Chondrocyte (in vitro differentiated cells): Measurements from ENCODE around the gene KCNJ10. TPM values are rescaled to one million over a fixed set of nuclear protein-coding genes. Genes with fewer than 3 reads are reported as not detected.

ENCODE experiments used
- DNase-seq: peaks from one replicate; pipeline ENCODE4 v3.0.0; 2021; ENCODE audit warnings: mixed read lengths, low spot score
- H3K27ac Mint-ChIP-seq: one replicate; pipeline ENCODE4 v1.8.0; 2021; ENCODE audit warnings: mild to moderate bottlenecking, moderate library complexity, mixed read lengths; ENCODE audit not compliant: unreplicated experiment
- H3K27me3 Mint-ChIP-seq: 2 replicates; pipeline ENCODE4 v1.8.0; 2021; ENCODE audit warnings: low read depth, mixed read lengths
- H3K36me3 Mint-ChIP-seq: 2 replicates; pipeline ENCODE4 v1.8.0; 2021; ENCODE audit warnings: low read depth, mixed read lengths
- H3K4me1 Mint-ChIP-seq: 2 replicates; pipeline ENCODE4 v1.8.0; 2021; ENCODE audit warnings: low read depth, mild to moderate bottlenecking, mixed read lengths
- H3K4me3 Mint-ChIP-seq: one replicate; pipeline ENCODE4 v1.8.0; 2021; ENCODE audit warnings: mild to moderate bottlenecking, moderate library complexity, mixed read lengths; ENCODE audit not compliant: unreplicated experiment
- H3K9me3 Mint-ChIP-seq: 2 replicates; pipeline ENCODE4 v1.8.0; 2021; ENCODE audit warnings: low read depth, mixed read lengths
- total RNA-seq: library from RNA; stranded (reverse); gene quantifications from 3 replicates; pipeline ENCODE4 v1.2.1, GENCODE V29; 2021
- TF ChIP-seq, protein P1 (sequence below): fragments of 200-600 bp; sonication (generic); IDR thresholded peaks from 2 replicates; pipeline ENCODE4 v1.5.0; 2021; ENCODE audit warnings: antibody characterized with exemption, mild to moderate bottlenecking, moderate library complexity

Gene KCNJ10
- total RNA-seq, 1 donor from 2014 or later: not detected

DNA sequence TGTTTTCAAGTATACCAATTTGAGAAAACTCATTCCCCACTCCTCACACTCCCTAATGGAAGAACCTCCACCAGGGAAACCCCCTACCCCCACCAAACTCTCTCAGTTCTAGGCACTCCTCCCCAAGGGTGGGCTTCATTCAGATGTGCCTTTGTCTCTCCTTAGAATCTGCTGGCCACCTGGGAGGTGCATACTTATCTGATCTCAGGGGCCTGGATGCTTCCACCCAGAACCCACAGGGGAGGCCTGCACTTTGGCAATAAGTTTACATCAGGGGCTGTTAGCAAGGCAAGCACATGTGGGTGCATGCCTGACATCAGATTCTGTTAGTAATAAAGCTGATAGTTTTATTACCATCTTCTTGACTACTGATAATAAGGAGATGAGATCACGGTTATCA, 83.4 kb downstream of the KCNJ10 start:
- DNase-seq: no peak
- peaks cover 7% of the 10 kb centered on the region for H3K36me3 Mint-ChIP-seq
- peaks cover 3% of the 10 kb centered on the region for H3K9me3 Mint-ChIP-seq
- peaks cover 60% of the 10 kb centered on the region for H3K27me3 Mint-ChIP-seq
- no peak overlapping the region for H3K4me3 Mint-ChIP-seq
- no peaks in the 10 kb centered on the region for H3K4me1 Mint-ChIP-seq
- no peak overlapping the region for H3K27ac Mint-ChIP-seq
- TF ChIP-seq, protein P1, sequence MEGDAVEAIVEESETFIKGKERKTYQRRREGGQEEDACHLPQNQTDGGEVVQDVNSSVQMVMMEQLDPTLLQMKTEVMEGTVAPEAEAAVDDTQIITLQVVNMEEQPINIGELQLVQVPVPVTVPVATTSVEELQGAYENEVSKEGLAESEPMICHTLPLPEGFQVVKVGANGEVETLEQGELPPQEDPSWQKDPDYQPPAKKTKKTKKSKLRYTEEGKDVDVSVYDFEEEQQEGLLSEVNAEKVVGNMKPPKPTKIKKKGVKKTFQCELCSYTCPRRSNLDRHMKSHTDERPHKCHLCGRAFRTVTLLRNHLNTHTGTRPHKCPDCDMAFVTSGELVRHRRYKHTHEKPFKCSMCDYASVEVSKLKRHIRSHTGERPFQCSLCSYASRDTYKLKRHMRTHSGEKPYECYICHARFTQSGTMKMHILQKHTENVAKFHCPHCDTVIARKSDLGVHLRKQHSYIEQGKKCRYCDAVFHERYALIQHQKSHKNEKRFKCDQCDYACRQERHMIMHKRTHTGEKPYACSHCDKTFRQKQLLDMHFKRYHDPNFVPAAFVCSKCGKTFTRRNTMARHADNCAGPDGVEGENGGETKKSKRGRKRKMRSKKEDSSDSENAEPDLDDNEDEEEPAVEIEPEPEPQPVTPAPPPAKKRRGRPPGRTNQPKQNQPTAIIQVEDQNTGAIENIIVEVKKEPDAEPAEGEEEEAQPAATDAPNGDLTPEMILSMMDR: no peak

DNA sequence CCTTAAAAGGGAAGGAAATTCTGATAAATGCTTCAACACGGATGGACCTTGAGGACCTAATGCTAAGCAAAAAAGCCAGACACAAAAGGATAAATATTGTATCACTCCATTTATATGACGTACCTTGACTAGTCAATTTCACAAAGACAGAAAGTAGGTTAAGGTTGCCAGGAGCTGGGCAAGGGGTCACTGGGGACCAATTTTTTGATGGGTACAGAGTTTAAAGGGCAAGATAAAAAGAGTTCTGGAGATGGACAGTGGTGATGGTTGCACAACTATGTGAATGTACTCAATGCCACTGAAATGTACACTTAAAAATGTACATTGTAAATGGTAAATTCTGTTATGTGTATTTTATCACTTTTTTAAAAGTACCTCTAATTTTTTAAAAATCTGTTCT, 83.9 kb downstream of the KCNJ10 start:
- H3K4me1 Mint-ChIP-seq: no peaks in the 10 kb centered on the region
- TF ChIP-seq, protein P1: no peak
- H3K36me3 Mint-ChIP-seq: peaks cover 7% of the 10 kb centered on the region
- peaks cover 3% of the 10 kb centered on the region for H3K9me3 Mint-ChIP-seq
- H3K4me3 Mint-ChIP-seq: no peak overlapping the region
- DNase-seq: no peak
- peaks cover 58% of the 10 kb centered on the region for H3K27me3 Mint-ChIP-seq
- H3K27ac Mint-ChIP-seq: no peak overlapping the region

DNA sequence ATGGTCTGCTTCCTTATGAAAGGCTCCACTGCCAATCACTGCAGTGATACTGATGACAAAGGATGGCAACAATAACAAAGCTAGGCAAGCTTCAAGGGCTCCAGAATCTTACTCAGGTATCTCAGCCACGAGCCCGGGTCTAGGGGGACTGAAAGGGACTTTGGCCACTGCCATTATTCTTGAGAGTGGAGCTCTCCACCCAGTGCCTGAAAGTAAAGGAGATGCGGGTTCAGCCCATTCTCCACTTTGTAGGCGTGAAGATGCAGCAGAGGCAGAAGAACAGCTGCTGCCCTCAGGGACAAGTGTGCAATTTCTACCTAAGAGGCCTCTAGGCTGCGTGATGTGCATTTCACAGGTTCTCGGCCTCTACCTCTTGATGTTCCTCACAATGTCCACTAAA, 84.5 kb downstream of the KCNJ10 start:
- Mint-ChIP-seq H3K4me3 (no peak overlapping the region), H3K9me3 (peaks cover 3% of the 10 kb centered on the region), H3K4me1 (no peaks in the 10 kb centered on the region), H3K27ac (no peak overlapping the region), H3K36me3 (peaks cover 9% of the 10 kb centered on the region), H3K27me3 (peaks cover 58% of the 10 kb centered on the region)
- TF ChIP-seq, protein P1: no peak
- no peak for DNase-seq

DNA sequence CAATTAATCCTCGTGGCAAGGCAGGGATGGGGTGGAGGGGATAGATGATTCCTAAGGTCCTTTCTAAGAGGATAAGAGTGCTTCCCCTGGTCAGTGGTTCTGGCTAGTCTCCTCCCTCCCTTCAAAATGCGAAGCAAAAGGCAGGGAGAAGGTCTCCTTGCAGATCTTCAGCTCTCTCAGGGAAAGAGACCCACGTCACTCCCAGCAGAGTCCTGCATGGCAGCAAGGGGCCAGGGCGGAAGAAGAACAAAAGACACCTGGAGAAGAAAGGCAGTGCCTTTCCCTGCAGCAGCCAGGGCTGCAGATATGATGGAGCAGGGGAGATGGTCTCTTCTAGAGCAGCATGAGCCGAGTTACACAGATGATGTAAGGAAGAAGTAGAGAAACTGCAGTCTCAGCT, 86.3 kb downstream of the KCNJ10 start:
- H3K4me3 Mint-ChIP-seq: no peak overlapping the region
- H3K27ac Mint-ChIP-seq: no peak overlapping the region
- no peak for DNase-seq
- H3K4me1 Mint-ChIP-seq: no peaks in the 10 kb centered on the region
- H3K9me3 Mint-ChIP-seq: peaks cover 3% of the 10 kb centered on the region
- TF ChIP-seq, protein P1: no peak
- H3K36me3 Mint-ChIP-seq: peaks cover 9% of the 10 kb centered on the region
- peaks cover 65% of the 10 kb centered on the region for H3K27me3 Mint-ChIP-seq

DNA sequence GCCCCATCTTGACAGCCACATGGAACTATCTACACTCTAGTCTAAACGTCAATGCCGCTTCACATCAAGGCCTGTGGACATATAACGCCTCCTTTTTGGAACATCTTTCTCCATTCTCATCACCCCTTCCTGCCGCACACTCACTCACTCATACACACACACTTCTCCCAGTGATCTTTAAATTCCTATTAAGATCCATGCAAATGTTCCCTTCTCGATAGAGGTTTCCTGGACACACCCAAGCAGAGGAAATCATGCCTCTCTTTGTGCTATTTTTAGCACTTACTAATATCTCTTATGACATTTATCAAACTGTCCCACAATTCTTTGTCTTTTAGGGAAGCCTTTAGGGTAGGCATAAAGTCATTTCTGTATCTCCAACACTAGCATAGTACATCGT, 87.7 kb downstream of the KCNJ10 start:
- no peaks in the 10 kb centered on the region for H3K4me1 Mint-ChIP-seq
- peaks cover 70% of the 10 kb centered on the region for H3K27me3 Mint-ChIP-seq
- H3K9me3 Mint-ChIP-seq: peaks cover 3% of the 10 kb centered on the region
- TF ChIP-seq, protein P1: no peak
- H3K4me3 Mint-ChIP-seq: no peak overlapping the region
- H3K36me3 Mint-ChIP-seq: peaks cover 9% of the 10 kb centered on the region
- no peak overlapping the region for H3K27ac Mint-ChIP-seq
- no peak for DNase-seq
